ENCODE data around the gene HS6ST1. TPM values are rescaled to one million over a fixed set of nuclear protein-coding genes. Genes with fewer than 3 reads are reported as not detected.

The HS6ST1 gene
- polyA plus RNA-seq, 1 experiment = 12.9 TPM

DNA sequence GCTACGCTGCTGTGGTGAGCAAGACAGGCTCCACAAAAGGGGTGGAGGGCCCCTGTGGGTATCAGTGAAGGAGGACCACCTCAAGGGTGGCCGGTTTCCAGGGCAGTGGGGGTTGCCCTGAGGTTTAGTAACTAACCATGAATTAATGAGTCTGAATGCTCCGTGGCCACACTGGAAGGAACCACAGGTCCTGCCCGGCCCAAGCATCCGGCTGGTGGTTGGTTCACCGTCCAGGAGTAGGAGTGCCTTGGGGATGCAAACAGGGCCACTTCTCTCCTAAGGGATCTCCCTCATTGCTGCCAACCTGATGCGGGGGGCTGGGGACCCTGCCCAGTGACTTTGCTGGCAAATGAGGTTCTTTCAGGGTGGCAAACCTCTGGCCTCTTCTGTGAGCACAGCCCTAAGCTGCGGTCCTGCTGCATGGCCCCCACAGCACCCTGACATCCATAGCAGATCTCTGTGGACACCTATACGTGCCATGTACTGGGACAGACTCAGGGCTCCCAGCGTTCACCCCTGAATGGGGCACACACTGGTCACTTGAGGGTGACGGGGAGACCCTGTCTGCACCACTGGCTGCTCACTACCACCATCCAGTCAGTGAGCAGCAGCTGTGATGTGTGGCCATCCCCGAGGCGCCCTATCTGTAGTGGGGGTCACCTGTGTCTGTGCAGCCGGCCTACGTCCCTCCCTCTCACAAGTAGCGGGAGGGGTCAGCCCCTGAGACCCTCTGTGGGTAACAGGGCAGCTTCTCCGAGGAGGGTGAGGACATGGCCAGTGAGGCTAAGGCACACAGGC, 41.6 kb downstream of the HS6ST1 start:
- POLR2A ChIA-PET = no interaction called here
- Histone ChIP-seq H3K27me3 (ENCODE audit: control insufficient read depth, insufficient read depth, low read length) (no peaks in the 10 kb centered on the region), H3K36me3 (ENCODE audit: control insufficient read depth, insufficient read depth, low read length) (peaks cover 4% of the 10 kb centered on the region), H3K4me3 (ENCODE audit: low read depth, low read length) (no peak overlapping the region)
- TF ChIP-seq, protein P1, sequence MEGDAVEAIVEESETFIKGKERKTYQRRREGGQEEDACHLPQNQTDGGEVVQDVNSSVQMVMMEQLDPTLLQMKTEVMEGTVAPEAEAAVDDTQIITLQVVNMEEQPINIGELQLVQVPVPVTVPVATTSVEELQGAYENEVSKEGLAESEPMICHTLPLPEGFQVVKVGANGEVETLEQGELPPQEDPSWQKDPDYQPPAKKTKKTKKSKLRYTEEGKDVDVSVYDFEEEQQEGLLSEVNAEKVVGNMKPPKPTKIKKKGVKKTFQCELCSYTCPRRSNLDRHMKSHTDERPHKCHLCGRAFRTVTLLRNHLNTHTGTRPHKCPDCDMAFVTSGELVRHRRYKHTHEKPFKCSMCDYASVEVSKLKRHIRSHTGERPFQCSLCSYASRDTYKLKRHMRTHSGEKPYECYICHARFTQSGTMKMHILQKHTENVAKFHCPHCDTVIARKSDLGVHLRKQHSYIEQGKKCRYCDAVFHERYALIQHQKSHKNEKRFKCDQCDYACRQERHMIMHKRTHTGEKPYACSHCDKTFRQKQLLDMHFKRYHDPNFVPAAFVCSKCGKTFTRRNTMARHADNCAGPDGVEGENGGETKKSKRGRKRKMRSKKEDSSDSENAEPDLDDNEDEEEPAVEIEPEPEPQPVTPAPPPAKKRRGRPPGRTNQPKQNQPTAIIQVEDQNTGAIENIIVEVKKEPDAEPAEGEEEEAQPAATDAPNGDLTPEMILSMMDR (IDR thresholded peaks at IDR 0.05; ENCODE audit: insufficient read depth, low read depth, low read length) = no peak
- CTCF ChIA-PET = interaction anchor here (0.6 kb wide), 1 partner anchor 9 kb away, joined by 3 read pairs; no protein-coding TSS in a partner anchor
- no peak for DNase-seq (ENCODE audit: low read depth)

DNA sequence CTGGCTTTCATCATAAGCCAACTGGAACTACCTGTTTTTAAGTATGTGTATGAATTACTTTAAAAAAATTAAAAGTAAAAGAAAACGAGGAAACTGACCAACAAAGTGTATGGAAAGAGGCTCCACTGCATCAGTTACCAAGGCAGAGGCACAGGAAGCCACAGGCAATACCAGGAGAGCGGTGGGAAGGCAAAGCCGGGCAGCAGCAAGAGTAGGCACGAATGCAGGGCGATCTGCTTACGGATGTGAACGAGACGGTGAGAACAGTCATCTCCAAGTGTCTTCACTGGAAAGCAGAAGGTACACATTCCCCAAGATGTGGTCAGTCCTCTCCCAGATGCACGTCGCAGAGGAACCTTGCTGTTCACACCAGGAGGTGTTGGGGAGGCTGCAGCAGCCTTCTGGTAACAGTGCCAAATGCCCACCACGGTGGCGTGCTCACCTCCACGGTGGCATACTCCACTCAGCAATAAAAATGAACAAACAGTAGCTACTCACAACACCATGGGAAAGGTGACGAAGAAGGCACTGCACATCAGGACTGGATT, 43.1 kb downstream of the HS6ST1 start:
- POLR2A ChIA-PET = no interaction called here
- H3K36me3 ChIP-seq (ENCODE audit: control insufficient read depth, insufficient read depth, low read length) = peaks cover 4% of the 10 kb centered on the region
- CTCF ChIA-PET = interaction anchor here (0.6 kb wide), 1 partner anchor 21 kb away, joined by 3 read pairs; no protein-coding TSS in a partner anchor
- no peak overlapping the region for H3K4me3 ChIP-seq (ENCODE audit: low read depth, low read length)
- TF ChIP-seq, protein P1 (IDR thresholded peaks at IDR 0.05; ENCODE audit: insufficient read depth, low read depth, low read length) = no peak
- no peaks in the 10 kb centered on the region for H3K27me3 ChIP-seq (ENCODE audit: control insufficient read depth, insufficient read depth, low read length)
- no peak for DNase-seq (ENCODE audit: low read depth)

DNA sequence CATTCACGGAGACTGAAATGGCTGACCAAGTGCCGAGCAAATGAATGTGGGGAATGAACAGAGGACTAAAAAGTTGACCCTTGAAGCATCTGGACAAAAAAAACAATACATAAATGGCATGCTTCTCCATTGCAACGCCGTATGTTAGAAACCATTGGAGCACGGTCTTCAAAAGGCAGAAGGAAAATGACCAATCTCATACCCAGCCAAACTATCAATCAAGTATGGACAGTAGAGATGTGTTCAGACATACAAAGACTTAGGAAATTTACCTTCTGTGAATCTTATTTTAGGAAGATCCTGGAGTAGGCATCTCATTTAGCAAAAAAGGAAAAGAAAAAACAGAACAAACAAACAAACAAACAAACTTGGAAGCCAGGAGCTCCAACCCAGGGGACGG, 44.5 kb downstream of the HS6ST1 start:
- ChIA-PET CTCF (no interaction called here), POLR2A (no interaction called here)
- TF ChIP-seq, protein P1 (IDR thresholded peaks at IDR 0.05; ENCODE audit: insufficient read depth, low read depth, low read length) = no peak
- H3K4me3 ChIP-seq (ENCODE audit: low read depth, low read length) = no peak overlapping the region
- no peak for DNase-seq (ENCODE audit: low read depth)
- H3K36me3 ChIP-seq (ENCODE audit: control insufficient read depth, insufficient read depth, low read length) = peaks cover 3% of the 10 kb centered on the region
- no peaks in the 10 kb centered on the region for H3K27me3 ChIP-seq (ENCODE audit: control insufficient read depth, insufficient read depth, low read length)

DNA sequence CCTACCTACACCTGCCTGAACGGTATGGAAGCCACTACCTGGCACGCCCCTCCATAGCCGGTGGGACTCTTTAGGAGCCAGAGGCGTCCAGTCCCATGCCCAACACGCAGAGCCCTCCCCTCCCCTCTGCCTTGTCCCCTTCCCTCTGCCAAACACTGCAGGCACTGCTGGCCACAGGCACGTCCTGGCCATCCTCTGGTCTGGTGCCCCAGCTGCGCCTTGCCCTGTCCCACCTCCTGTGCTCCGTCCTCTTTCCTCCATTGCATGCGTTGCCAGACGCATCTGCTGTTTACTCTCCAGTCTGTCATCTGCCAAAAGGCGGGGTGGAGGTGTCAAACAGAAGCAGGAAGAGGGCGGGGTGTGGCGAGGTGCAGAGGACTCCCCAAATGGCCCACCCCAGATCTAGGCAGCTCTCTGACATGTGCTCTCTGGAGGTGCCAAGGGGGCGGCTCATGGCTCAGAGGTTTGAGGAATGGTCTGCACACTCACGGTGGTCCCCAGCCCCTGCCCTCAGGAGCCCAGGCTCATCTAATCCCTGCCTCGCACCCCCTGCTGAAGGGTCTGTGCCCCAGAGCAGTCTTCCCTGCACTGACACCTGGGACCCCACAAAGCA, 45.1 kb downstream of the HS6ST1 start:
- no peak overlapping the region for H3K4me3 ChIP-seq (ENCODE audit: low read depth, low read length)
- CTCF ChIA-PET = no interaction called here
- H3K27me3 ChIP-seq (ENCODE audit: control insufficient read depth, insufficient read depth, low read length) = no peaks in the 10 kb centered on the region
- POLR2A ChIA-PET = no interaction called here
- TF ChIP-seq, protein P1 (IDR thresholded peaks at IDR 0.05; ENCODE audit: insufficient read depth, low read depth, low read length) = no peak
- H3K36me3 ChIP-seq (ENCODE audit: control insufficient read depth, insufficient read depth, low read length) = peaks cover 3% of the 10 kb centered on the region
- no peak for DNase-seq (ENCODE audit: low read depth)

Data from BJ (cell line).